HepG2 (cell line): ENCODE measurements around the gene APOL4. TPM values are rescaled to one million over a fixed set of nuclear protein-coding genes. Genes with fewer than 3 reads are reported as not detected.

Experiments
- BATF2 ChIP-seq: sonication (generic); formaldehyde crosslinking; IDR thresholded peaks from 2 replicates; pipeline ENCODE4 v1.8.0; 2022; ENCODE audit warnings: mild to moderate bottlenecking, missing genetic modification reagents, moderate library complexity
- BRD4 ChIP-seq: sonication (generic); formaldehyde crosslinking; IDR thresholded peaks from 2 replicates; pipeline ENCODE4 v1.4.0; 2020; ENCODE audit warnings: missing genetic modification reagents
- CENPBD1 ChIP-seq: sonication (generic); formaldehyde crosslinking; IDR thresholded peaks from 2 replicates; pipeline ENCODE4 v1.8.0; 2022; ENCODE audit warnings: missing genetic modification reagents, low read depth, mild to moderate bottlenecking, borderline replicate concordance
- FOXO4 ChIP-seq: sonication (generic); formaldehyde crosslinking; conservative IDR thresholded peaks from 2 replicates; pipeline ENCODE4 v1.8.1; 2023; ENCODE audit warnings: missing genetic modification reagents
- HIC2 ChIP-seq: sonication (generic); formaldehyde crosslinking; IDR thresholded peaks from 2 replicates; pipeline ENCODE4 v1.9.0; 2022; ENCODE audit warnings: low read depth, missing genetic modification reagents
- IKZF4 ChIP-seq: sonication (generic); formaldehyde crosslinking; IDR thresholded peaks from 2 replicates; pipeline ENCODE4 v1.5.1; 2020; ENCODE audit warnings: borderline replicate concordance, mild to moderate bottlenecking, low read depth, missing genetic modification reagents; ENCODE audit errors: not compliant biosample characterization
- KIAA2018 ChIP-seq: sonication (generic); formaldehyde crosslinking; IDR thresholded peaks from 2 replicates; pipeline ENCODE4 v1.5.0; 2020; ENCODE audit warnings: mild to moderate bottlenecking, missing genetic modification reagents, borderline replicate concordance
- MAX ChIP-seq: IDR thresholded peaks from 2 replicates; pipeline ENCODE4 v1.6.1; 2012; ENCODE audit warnings: inconsistent platforms
- RELA ChIP-seq: sonication (generic); formaldehyde crosslinking; IDR thresholded peaks from 2 replicates; pipeline ENCODE4 v1.4.0; 2020; ENCODE audit warnings: missing genetic modification reagents
- SMAD1 ChIP-seq: sonication (generic); formaldehyde crosslinking; IDR thresholded peaks from 2 replicates; pipeline ENCODE4 v1.4.0; 2020; ENCODE audit warnings: missing genetic modification reagents, low read depth, mild to moderate bottlenecking, borderline replicate concordance
- ZIK1 ChIP-seq: sonication (generic); formaldehyde crosslinking; IDR thresholded peaks from 2 replicates; pipeline ENCODE4 v1.5.0; 2020; ENCODE audit warnings: mild to moderate bottlenecking, low read depth, missing genetic modification reagents, borderline replicate concordance
- ZNF138 ChIP-seq: sonication (generic); formaldehyde crosslinking; IDR thresholded peaks from 2 replicates; pipeline ENCODE4 v1.5.0; 2020; ENCODE audit warnings: mild to moderate bottlenecking, low read depth, missing genetic modification reagents
- ZNF292 ChIP-seq: sonication (generic); formaldehyde crosslinking; IDR thresholded peaks from 2 replicates; pipeline ENCODE4 v1.8.1; 2022; ENCODE audit warnings: mild to moderate bottlenecking, low read depth, missing genetic modification reagents, borderline replicate concordance
- ZNF572 ChIP-seq: sonication (generic); formaldehyde crosslinking; IDR thresholded peaks from 2 replicates; pipeline ENCODE4 v1.5.1; 2020; ENCODE audit warnings: mild to moderate bottlenecking, missing genetic modification reagents
- ZNF839 ChIP-seq: sonication (generic); formaldehyde crosslinking; IDR thresholded peaks from 2 replicates; pipeline ENCODE4 v1.4.0; 2020; ENCODE audit warnings: missing genetic modification reagents, mild to moderate bottlenecking, borderline replicate concordance
- polyA plus RNA-seq, 8 experiments: library from polyadenylated mRNA; depleted of rRNA in 3 of 8; stranded (reverse) in 7 of 8; unstranded in 1 of 8; fragments of >200 nt; fragmentation: Illumina TruSeq in 4 of 8; extraction: Trizol in 4 of 8; gene quantifications; 2 replicates each; pipeline versions ENCODE4 v1.2.1 to v1.2.3, GENCODE V29; 2011 to 2016; ENCODE audit warnings: low read depth in 4 of 8, missing spikeins in 1 of 8, mixed read lengths in 1 of 8; ENCODE audit not compliant: insufficient read depth in 1 of 8
- total RNA-seq, 5 experiments: library from RNA; depleted of rRNA; stranded (reverse); fragments of >200 nt; fragmentation: Illumina TruSeq; extraction: Trizol; gene quantifications; 2 replicates each; pipeline ENCODE4 v1.2.3, GENCODE V29; 2016; ENCODE audit warnings: low read depth in 1 of 5

Gene APOL4
- total and polyA plus RNA-seq, 2 of the 13 experiments (the other 11 are each of a cell fraction or from before 2014, with no cell fraction given) = 0.77 to 2.8 TPM

GRCh38 chr22:36239401-36240171, 38.0 kb upstream of the APOL4 start, which contains the start of gene APOL2 (continued):
- no peak for TF ChIP-seq BATF2 (CRISPR knock-in tag)
- peak; percentile 93; the same call in 1 of the 2 replicates for TF ChIP-seq ZNF292 (CRISPR knock-in tag)
- TF ChIP-seq MAX = peak; percentile 76
- TF ChIP-seq ZIK1 (CRISPR knock-in tag) = no peak
- no peak for TF ChIP-seq HIC2
- TF ChIP-seq ZNF572 (CRISPR knock-in tag) = no peak
- peak; percentile 45; the same call in 1 of the 2 replicates for TF ChIP-seq BRD4 (CRISPR knock-in tag)
- TF ChIP-seq FOXO4 = 0 out of 2 replicates have a peak, but pooled peaks have one; percentile 57
- TF ChIP-seq ZNF839 (CRISPR knock-in tag) = no peak
- no peak for TF ChIP-seq KIAA2018
- no peak for TF ChIP-seq CENPBD1 (CRISPR knock-in tag)
- no peak for TF ChIP-seq ZNF138 (CRISPR knock-in tag)
- no peak for TF ChIP-seq SMAD1 (CRISPR knock-in tag)
- TF ChIP-seq IKZF4 = no peak
- TF ChIP-seq RELA (CRISPR knock-in tag) = no peak
